GF-D8 (cell line): Measurements from ENCODE around the gene ADAMTS9.

Source experiments
- DNase-seq: peaks from one replicate; lab custom pipeline; 2025; lab: John Stamatoyannopoulos, UW

Gene ADAMTS9

GRCh38 chr3:64490180-64490724 lies 197.5 kb downstream of the ADAMTS9 start:
- DNase-seq = no peak

- no peak for DNase-seq
Observed at GRCh38 chr3:64489361-64490044, 198.3 kb downstream of the ADAMTS9 start.

GRCh38 chr3:64488939-64489338 lies 198.9 kb downstream of the ADAMTS9 start:
- no peak for DNase-seq

- DNase-seq = peak; percentile 20
Observed at GRCh38 chr3:64484289-64484992, 203.4 kb downstream of the ADAMTS9 start.

- DNase-seq = no peak
Observed at GRCh38 chr3:64483467-64483866, 204.3 kb downstream of the ADAMTS9 start.

- no peak for DNase-seq
Observed at GRCh38 chr3:64475037-64475436, 212.8 kb downstream of the ADAMTS9 start.

GRCh38 chr3:64473466-64473865 lies 214.3 kb downstream of the ADAMTS9 start:
- DNase-seq = no peak

GRCh38 chr3:64470436-64470835 lies 217.4 kb downstream of the ADAMTS9 start:
- no peak for DNase-seq

GRCh38 chr3:64467255-64467944 lies 220.4 kb downstream of the ADAMTS9 start:
- no peak for DNase-seq
